SKM-1 treated with dmso at 0.1 percent for 144 hours (cell line): ENCODE measurements around the gene CYTH1.
"Not testable (repeated sequence)": the region's sequence is repeated elsewhere in the genome, so short reads cannot be mapped to it uniquely, and the experiment has no call there.

Source experiments
- DNase-seq: peaks from one replicate; lab custom pipeline; 2025; ENCODE audit not compliant: unreplicated experiment; lab: John Stamatoyannopoulos, UW

The CYTH1 gene

GRCh38 chr17:78763561-78763960 lies 18.5 kb downstream of the CYTH1 start:
- no peak for DNase-seq

- no peak for DNase-seq
Observed at GRCh38 chr17:78761789-78762406, 20.2 kb downstream of the CYTH1 start.

- peak; percentile 60 for DNase-seq
Observed at GRCh38 chr17:78759969-78760352, 22.1 kb downstream of the CYTH1 start.

- DNase-seq = peak; percentile 90
Observed at GRCh38 chr17:78759203-78759968, 22.7 kb downstream of the CYTH1 start.

GRCh38 chr17:78753316-78754250 lies 28.5 kb downstream of the CYTH1 start:
- DNase-seq = no peak

- DNase-seq = peak; percentile 36
Observed at GRCh38 chr17:78751447-78752161, 30.5 kb downstream of the CYTH1 start.

GRCh38 chr17:78751000-78751399 lies 31.1 kb downstream of the CYTH1 start:
- DNase-seq = not testable (repeated sequence)

- peak; percentile 97 for DNase-seq
Observed at GRCh38 chr17:78748730-78749317, 33.2 kb downstream of the CYTH1 start.

GRCh38 chr17:78748048-78748729 lies 33.9 kb downstream of the CYTH1 start:
- no peak for DNase-seq

- no peak for DNase-seq
Observed at GRCh38 chr17:78747488-78747887, 34.6 kb downstream of the CYTH1 start.

GRCh38 chr17:78746949-78747269 lies 35.2 kb downstream of the CYTH1 start:
- no peak for DNase-seq

GRCh38 chr17:78746263-78746948 lies 35.7 kb downstream of the CYTH1 start:
- no peak for DNase-seq

GRCh38 chr17:78745407-78746088 lies 36.5 kb downstream of the CYTH1 start:
- no peak for DNase-seq

GRCh38 chr17:78742901-78743300 lies 39.2 kb downstream of the CYTH1 start:
- DNase-seq = no peak

GRCh38 chr17:78741644-78742284 lies 40.3 kb downstream of the CYTH1 start:
- no peak for DNase-seq

- DNase-seq = peak; percentile 20
Observed at GRCh38 chr17:78739331-78739931, 42.6 kb downstream of the CYTH1 start.

GRCh38 chr17:78738698-78739097 lies 43.4 kb downstream of the CYTH1 start:
- no peak for DNase-seq

GRCh38 chr17:78738278-78738677 lies 43.8 kb downstream of the CYTH1 start:
- DNase-seq = no peak
